ENCODE data around the gene MAZ.

The MAZ gene

DNA sequence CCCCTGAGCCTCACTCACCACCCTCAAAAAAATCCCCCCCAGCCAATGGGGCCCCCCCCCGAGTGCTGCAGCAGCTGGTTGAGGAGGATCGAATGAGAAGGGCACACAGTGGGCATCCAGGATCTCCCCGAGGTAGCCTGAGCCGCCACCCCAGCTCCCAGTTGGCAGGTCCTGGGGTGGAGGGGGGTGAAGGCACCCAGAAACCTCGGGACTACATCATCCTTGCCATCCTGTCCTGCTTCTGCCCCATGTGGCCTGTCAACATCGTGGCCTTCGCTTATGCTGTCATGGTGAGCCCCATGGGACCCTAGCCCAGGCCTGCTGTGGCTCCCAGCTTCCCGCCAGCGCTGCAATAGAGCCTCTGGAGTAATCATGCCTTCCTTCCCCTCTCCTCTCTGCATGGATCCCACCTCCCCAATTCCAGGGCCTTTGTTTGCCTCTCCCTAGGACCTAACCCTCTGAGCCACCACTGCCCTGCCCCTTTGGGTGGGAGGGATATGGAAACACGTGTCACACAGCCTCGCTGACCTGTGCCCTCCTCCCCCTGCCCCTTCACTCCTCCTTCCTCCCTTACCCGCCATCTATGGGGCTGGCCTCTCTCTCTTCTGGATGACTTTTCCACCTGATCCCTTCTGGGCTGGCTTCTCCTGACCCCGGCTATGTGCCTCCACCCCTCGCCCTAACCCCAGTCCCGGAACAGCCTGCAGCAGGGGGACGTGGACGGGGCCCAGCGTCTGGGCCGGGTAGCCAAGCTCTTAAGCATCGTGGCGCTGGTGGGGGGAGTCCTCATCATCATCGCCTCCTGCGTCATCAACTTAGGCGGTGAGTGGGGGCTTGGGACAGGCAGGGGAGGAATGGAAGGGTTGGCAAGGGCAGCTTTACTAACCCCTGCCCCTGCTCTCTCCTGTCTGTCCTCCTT is 7.6 kb downstream of the MAZ start:
- Histone ChIP-seq H3K4me3 (ENCODE audit: low read length) (peak overlapping the region; percentile 98; the same call in 1 of the 2 replicates), H3K36me3 (ENCODE audit: insufficient read depth, low read depth, low read length) (peaks cover 27% of the 10 kb centered on the region), H3K9me3 (ENCODE audit: insufficient read depth, low read depth, low read length) (no peaks in the 10 kb centered on the region), H3K27ac (ENCODE audit: low read length) (peak overlapping the region; percentile 32), H3K27me3 (ENCODE audit: insufficient read depth, low read length) (no peaks in the 10 kb centered on the region), H3K4me1 (ENCODE audit: insufficient read depth, low read length) (peaks cover 13% of the 10 kb centered on the region), H3K9ac (ENCODE audit: low read depth, low read length) (peak overlapping the region; percentile 95; the same call in 1 of the 2 replicates)

DNA sequence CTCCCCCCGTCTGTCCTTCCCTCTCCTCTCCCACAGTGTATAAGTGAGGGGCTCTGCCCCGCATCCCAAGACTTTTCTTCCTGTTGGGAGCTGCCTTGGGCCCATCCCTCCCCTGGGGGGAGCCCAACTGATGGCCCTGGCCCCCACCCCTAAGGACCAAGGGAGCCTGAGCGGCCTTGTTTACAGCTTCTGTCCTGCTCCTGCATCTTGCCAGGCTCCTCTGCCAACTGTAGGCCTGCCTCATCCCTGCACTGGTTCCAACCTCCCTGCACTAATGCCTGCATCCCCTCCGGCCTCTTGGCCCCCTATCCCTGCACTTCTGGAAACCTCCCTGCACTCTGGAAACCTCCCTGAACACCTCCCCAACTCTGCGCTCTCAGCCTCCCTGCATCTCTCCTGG is 8.3 kb downstream of the MAZ start:
- H3K27ac ChIP-seq (ENCODE audit: low read length) = peak overlapping the region; percentile 32
- peak overlapping the region; percentile 95; the same call in 1 of the 2 replicates for H3K9ac ChIP-seq (ENCODE audit: low read depth, low read length)
- H3K27me3 ChIP-seq (ENCODE audit: insufficient read depth, low read length) = no peaks in the 10 kb centered on the region
- H3K4me1 ChIP-seq (ENCODE audit: insufficient read depth, low read length) = peaks cover 11% of the 10 kb centered on the region; the same call in 1 of the 2 replicates
- no peaks in the 10 kb centered on the region for H3K9me3 ChIP-seq (ENCODE audit: insufficient read depth, low read depth, low read length)
- H3K4me3 ChIP-seq (ENCODE audit: low read length) = peak overlapping the region; percentile 98; the same call in 1 of the 2 replicates
- peaks cover 28% of the 10 kb centered on the region for H3K36me3 ChIP-seq (ENCODE audit: insufficient read depth, low read depth, low read length)

DNA sequence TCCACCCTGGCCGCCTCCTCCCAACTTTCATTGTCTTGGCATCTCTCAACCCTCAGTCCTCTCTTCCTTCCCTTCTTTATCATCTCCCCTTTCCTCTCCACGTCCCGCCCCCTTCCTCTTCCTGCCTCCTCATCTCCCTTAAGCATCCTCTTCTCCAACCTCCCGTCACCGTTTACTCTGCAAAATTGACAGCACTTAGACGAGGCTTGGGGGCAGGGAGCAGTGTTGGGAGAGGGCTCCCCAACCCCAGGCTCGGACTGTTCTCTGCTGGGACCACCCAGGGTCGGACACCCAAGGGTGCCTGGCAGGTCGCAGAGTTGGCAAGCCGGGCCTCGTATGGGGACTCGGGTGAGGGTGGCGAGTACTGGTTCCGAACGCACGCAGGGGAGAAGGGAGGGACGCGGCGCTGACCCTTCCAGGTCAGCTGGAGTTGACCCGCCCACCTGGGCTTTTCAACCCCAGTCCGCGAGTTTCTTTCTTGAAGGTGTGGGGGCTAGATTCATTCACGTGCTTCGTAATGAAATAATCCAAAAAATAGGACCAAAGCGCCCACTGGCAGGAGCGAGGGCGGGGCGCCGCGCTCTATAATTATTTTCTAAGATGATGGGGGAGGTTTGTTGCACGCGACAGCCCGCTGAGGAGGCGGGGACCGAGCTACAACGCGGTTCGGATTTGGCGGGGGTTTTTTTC is 8.8 kb downstream of the MAZ start:
- H3K4me1 ChIP-seq (ENCODE audit: insufficient read depth, low read length) = peaks cover 10% of the 10 kb centered on the region; the same call in 1 of the 2 replicates

DNA sequence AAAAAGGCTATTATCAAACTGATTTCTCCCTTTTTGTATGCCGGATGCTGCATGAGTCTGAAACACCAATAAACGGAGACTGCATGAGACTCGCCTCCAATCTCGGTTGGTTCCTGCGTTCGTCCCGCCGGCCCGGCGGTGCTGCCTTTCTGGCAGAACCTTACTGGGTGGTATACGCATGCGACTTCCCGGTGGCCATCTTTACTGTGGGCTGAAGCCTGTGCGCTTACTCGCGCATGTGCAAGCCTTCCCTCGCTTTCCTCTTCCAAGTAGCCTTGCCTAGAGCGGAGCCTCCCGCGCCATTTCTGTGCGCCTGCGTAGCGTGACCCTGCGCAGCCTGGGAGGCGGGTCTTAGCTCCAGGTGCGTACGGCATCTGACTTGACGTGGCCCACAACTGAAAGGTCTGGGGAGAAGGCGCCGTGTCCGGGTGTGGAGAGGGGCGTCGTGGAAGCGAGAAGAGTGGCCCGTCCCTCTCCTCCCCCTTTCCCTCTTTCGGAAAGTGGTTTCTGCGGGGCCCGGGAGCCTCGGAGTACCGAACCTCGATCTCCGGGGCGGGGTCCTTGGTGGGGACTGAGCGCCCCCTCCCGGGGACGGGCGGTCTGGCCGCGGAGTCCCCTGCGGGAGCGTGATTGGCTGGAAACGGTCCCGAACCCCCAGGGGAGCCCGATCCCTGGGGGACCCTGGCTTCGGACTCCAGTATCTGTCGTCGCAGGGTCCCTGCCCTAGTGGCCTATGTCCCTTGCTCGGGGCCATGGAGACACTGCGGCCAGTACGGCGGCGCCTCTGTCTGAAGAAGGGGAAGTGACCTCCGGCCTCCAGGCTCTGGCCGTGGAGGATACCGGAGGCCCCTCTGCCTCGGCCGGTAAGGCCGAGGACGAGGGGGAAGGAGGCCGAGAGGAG is 9.7 kb downstream of the MAZ start, which contains the start of gene PAGR1:
PAGR1 (plus strand) TSS at position 360 of the 901 bp plus-strand sequence; CDS start at position 734, 374 bp downstream.
- H3K27ac ChIP-seq (ENCODE audit: low read length) = peak within 1 kb of the TSS; percentile 83
- H3K9me3 ChIP-seq (ENCODE audit: insufficient read depth, low read depth, low read length) = no peaks in the 10 kb centered on the region
- no peaks in the 10 kb centered on the region for H3K27me3 ChIP-seq (ENCODE audit: insufficient read depth, low read length)
- H3K4me1 ChIP-seq (ENCODE audit: insufficient read depth, low read length) = peaks cover 10% of the 10 kb centered on the region; the same call in 1 of the 2 replicates
- H3K9ac ChIP-seq (ENCODE audit: low read depth, low read length) = peak within 1 kb of the TSS; percentile 95
- peaks cover 33% of the 10 kb centered on the region for H3K36me3 ChIP-seq (ENCODE audit: insufficient read depth, low read depth, low read length)
- peak within 1 kb of the TSS; percentile 98 for H3K4me3 ChIP-seq (ENCODE audit: low read length)

More for the DNA sequence above, 8.8 kb downstream of the MAZ start:
- H3K9me3 ChIP-seq (ENCODE audit: insufficient read depth, low read depth, low read length) = no peaks in the 10 kb centered on the region
- H3K4me3 ChIP-seq (ENCODE audit: low read length) = peak overlapping the region; percentile 98
- no peaks in the 10 kb centered on the region for H3K27me3 ChIP-seq (ENCODE audit: insufficient read depth, low read length)
- no peak overlapping the region for H3K27ac ChIP-seq (ENCODE audit: low read length)
- peaks cover 28% of the 10 kb centered on the region for H3K36me3 ChIP-seq (ENCODE audit: insufficient read depth, low read depth, low read length)
- H3K9ac ChIP-seq (ENCODE audit: low read depth, low read length) = peak overlapping the region; percentile 95; the same call in 1 of the 2 replicates

DNA sequence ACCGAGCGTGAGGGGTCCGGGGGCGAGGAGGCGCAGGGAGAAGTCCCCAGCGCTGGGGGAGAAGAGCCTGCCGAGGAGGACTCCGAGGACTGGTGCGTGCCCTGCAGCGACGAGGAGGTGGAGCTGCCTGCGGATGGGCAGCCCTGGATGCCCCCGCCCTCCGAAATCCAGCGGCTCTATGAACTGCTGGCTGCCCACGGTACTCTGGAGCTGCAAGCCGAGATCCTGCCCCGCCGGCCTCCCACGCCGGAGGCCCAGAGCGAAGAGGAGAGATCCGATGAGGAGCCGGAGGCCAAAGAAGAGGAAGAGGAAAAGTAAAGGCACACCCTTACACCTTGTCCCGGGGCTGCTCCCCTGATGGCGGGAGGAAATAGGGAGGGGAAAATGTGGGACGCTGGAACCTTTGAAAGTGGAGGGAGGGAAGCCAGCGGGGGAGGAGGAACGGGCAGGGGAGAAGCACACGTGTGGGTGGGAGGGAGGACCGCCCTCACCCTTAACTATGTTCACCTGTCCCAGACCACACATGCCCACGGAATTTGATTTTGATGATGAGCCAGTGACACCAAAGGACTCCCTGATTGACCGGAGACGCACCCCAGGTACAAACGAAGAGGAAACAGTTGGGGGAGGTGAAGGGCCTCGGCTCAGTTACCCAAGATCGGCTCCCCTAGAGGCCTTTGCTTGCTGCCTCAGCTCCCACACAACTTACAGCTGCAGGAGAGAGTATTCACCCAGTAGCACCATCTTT is 10.5 kb downstream of the MAZ start:
- peak overlapping the region; percentile 83 for H3K27ac ChIP-seq (ENCODE audit: low read length)
- peak overlapping the region; percentile 95 for H3K9ac ChIP-seq (ENCODE audit: low read depth, low read length)
- H3K36me3 ChIP-seq (ENCODE audit: insufficient read depth, low read depth, low read length) = peaks cover 33% of the 10 kb centered on the region
- H3K4me1 ChIP-seq (ENCODE audit: insufficient read depth, low read length) = peaks cover 10% of the 10 kb centered on the region; the same call in 1 of the 2 replicates
- peak overlapping the region; percentile 98 for H3K4me3 ChIP-seq (ENCODE audit: low read length)
- no peaks in the 10 kb centered on the region for H3K9me3 ChIP-seq (ENCODE audit: insufficient read depth, low read depth, low read length)
- no peaks in the 10 kb centered on the region for H3K27me3 ChIP-seq (ENCODE audit: insufficient read depth, low read length)

DNA sequence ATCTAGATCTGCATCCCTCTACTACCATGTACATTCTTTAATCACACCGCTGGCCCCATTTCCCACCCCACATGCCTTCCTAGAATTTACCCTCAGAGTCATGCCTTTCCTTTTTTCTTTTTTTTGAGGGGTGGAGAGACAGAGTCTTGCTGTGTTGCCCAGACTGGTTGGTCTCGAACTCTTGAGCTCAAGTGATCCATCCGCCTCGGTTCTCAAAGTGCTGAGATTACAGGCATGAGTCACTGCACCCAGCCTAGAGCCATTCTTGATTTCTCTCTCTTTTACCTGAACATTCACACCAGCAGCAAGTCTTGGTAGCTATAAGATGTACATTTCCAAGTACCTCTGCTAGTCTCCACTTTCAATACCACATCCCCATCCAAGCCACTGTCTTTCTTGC is 11.8 kb downstream of the MAZ start:
- Histone ChIP-seq H3K36me3 (ENCODE audit: insufficient read depth, low read depth, low read length) (peaks cover 33% of the 10 kb centered on the region), H3K4me1 (ENCODE audit: insufficient read depth, low read length) (peaks cover 10% of the 10 kb centered on the region; the same call in 1 of the 2 replicates), H3K27me3 (ENCODE audit: insufficient read depth, low read length) (no peaks in the 10 kb centered on the region), H3K9me3 (ENCODE audit: insufficient read depth, low read depth, low read length) (no peaks in the 10 kb centered on the region), H3K27ac (ENCODE audit: low read length) (no peak overlapping the region), H3K9ac (ENCODE audit: low read depth, low read length) (no peak overlapping the region), H3K4me3 (ENCODE audit: low read length) (peak overlapping the region; percentile 16; the same call in 1 of the 2 replicates)

DNA sequence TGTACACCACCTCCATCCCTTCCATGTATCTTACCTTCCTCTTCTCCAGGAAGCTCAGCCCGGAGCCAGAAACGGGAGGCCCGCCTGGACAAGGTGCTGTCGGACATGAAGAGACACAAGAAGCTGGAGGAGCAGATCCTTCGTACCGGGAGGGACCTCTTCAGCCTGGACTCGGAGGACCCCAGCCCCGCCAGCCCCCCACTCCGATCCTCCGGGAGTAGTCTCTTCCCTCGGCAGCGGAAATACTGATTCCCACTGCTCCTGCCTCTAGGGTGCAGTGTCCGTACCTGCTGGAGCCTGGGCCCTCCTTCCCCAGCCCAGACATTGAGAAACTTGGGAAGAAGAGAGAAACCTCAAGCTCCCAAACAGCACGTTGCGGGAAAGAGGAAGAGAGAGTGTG is 13.2 kb downstream of the MAZ start:
- no peak overlapping the region for H3K9ac ChIP-seq (ENCODE audit: low read depth, low read length)
- peaks cover 33% of the 10 kb centered on the region for H3K36me3 ChIP-seq (ENCODE audit: insufficient read depth, low read depth, low read length)
- H3K4me3 ChIP-seq (ENCODE audit: low read length) = no peak overlapping the region

DNA sequence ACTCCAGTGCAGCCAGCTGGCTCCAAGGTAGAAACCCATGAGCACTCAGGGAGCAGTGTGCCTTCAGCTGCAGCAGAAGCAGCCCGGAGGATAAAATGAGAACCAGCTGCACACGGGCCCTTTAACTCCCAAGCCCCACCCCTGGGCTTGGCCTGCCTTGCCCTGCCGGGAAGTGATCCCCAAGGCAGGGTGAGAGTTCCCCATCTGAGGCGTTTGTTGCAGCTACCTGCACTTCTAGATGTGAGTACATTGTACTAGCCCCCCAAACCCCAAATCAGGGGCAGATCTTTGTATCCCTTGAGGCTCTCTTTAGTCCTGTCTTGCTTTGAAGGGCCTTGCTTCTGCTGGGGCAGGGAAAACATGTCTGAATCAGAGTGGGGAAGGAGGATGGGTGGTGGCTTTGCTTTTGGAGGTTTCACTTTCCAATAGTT is 14.0 kb downstream of the MAZ start, which contains the start of gene MVP:
MVP (plus strand) TSS at position 192 of the 431 bp plus-strand sequence. CDS start 10,088 bp downstream, outside the sequence.
- peaks cover 6% of the 10 kb centered on the region; the same call in 1 of the 2 replicates for H3K4me1 ChIP-seq (ENCODE audit: insufficient read depth, low read length)
- no peak within 1 kb of the TSS; the same call in 1 of the 2 replicates for H3K9ac ChIP-seq (ENCODE audit: low read depth, low read length)
- peaks cover 33% of the 10 kb centered on the region for H3K36me3 ChIP-seq (ENCODE audit: insufficient read depth, low read depth, low read length)
- H3K9me3 ChIP-seq (ENCODE audit: insufficient read depth, low read depth, low read length) = no peaks in the 10 kb centered on the region
- no peak within 1 kb of the TSS for H3K27ac ChIP-seq (ENCODE audit: low read length)
- H3K4me3 ChIP-seq (ENCODE audit: low read length) = no peak within 1 kb of the TSS; the same call in 1 of the 2 replicates
- H3K27me3 ChIP-seq (ENCODE audit: insufficient read depth, low read length) = no peaks in the 10 kb centered on the region

More for the DNA sequence above, 13.2 kb downstream of the MAZ start:
- H3K27ac ChIP-seq (ENCODE audit: low read length) = no peak overlapping the region
- H3K9me3 ChIP-seq (ENCODE audit: insufficient read depth, low read depth, low read length) = no peaks in the 10 kb centered on the region
- peaks cover 3% of the 10 kb centered on the region; the same call in 1 of the 2 replicates for H3K4me1 ChIP-seq (ENCODE audit: insufficient read depth, low read length)
- no peaks in the 10 kb centered on the region for H3K27me3 ChIP-seq (ENCODE audit: insufficient read depth, low read length)

DNA sequence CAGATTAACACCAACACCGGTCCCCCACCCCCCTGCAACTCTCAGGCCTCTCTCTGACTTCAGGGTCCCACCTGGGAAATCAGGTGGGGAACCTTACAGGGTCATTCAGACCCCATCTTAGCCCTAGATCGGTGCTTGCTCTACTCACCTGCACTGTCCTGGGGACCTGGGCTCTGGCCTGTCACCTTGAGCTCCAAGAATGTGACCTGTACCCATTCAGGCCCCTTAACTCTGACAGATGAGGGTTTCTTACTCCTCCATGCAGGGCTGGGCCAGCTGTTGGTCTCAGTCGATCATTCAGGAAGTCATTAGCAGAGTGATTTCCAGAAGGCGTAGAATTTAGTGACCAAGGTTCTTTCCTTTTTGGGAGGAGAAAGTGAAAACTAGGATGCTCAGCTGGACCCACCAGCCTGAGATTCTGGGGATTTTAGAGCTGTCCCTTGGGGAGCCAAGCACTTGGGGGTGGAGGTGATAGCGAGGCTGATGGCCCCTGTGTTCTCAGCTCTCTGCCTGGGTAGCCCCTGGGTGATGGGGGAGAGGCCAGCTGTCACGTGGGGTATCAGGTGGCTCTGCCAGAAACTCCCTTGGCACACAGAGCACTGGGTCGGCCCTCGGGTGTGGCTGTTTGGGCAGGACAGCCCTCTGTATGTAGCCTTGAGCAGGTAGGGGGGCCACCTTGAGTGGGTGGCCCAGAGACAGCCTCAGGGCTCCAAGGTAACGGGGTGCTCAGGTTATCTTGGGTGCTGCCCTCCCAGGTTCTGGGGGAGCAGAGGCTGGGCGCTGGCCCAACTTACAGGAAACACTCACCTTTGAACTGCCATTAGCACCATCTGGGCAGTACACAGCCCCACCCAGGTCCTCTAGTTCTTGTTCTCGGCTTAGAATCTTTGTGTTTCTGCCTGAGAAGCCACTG is 14.7 kb downstream of the MAZ start:
- H3K9ac ChIP-seq (ENCODE audit: low read depth, low read length) = no peak overlapping the region; the same call in 1 of the 2 replicates
- no peak overlapping the region; the same call in 1 of the 2 replicates for H3K4me3 ChIP-seq (ENCODE audit: low read length)
- H3K9me3 ChIP-seq (ENCODE audit: insufficient read depth, low read depth, low read length) = no peaks in the 10 kb centered on the region
- H3K27ac ChIP-seq (ENCODE audit: low read length) = no peak overlapping the region
- peaks cover 13% of the 10 kb centered on the region; the same call in 1 of the 2 replicates for H3K4me1 ChIP-seq (ENCODE audit: insufficient read depth, low read length)
- H3K36me3 ChIP-seq (ENCODE audit: insufficient read depth, low read depth, low read length) = peaks cover 33% of the 10 kb centered on the region
- H3K27me3 ChIP-seq (ENCODE audit: insufficient read depth, low read length) = no peaks in the 10 kb centered on the region

Data from iPS-20b (cell line).